Activated B cell treated with CpG ODN at 0.5 μM for 24 hours (primary cell): ENCODE data around the gene KLF16. TPM values are rescaled to one million over a fixed set of nuclear protein-coding genes. Genes with fewer than 3 reads are reported as not detected.

Experiments used
- ATAC-seq: fragments of 200-7000 bp; cut with Tn5 transposase; one replicate; pipeline ENCODE4 v1.10.0; 2021; ENCODE audit warnings: low read depth, mild to moderate bottlenecking, moderate library complexity
- CTCF ChIA-PET: fragments of 350-600 bp; sonication (Branson Sonifier 250); formaldehyde crosslinking; loops from one replicate; lab custom pipeline; 2021; ENCODE audit warnings: antibody characterized with exemption; lab: Charles Lee
- POLR2A ChIA-PET: fragments of 350-600 bp; sonication (Branson Sonifier 250); formaldehyde crosslinking; loops from one replicate; lab custom pipeline; 2021; ENCODE audit warnings: antibody characterized with exemption; lab: Charles Lee
- DNase-seq: peaks from one replicate; pipeline ENCODE4 v3.0.0; 2022
- H3K27ac Mint-ChIP-seq: one replicate; pipeline ENCODE4 v1.8.0; 2020; ENCODE audit warnings: mixed read lengths
- H3K27me3 Mint-ChIP-seq: one replicate; pipeline ENCODE4 v1.8.0; 2021; ENCODE audit warnings: mixed read lengths
- H3K36me3 Mint-ChIP-seq: one replicate; pipeline ENCODE4 v1.8.0; 2021; ENCODE audit warnings: low read depth, mixed read lengths
- H3K4me1 Mint-ChIP-seq: one replicate; pipeline ENCODE4 v1.8.0; 2021; ENCODE audit warnings: mixed read lengths
- H3K4me3 Mint-ChIP-seq: one replicate; pipeline ENCODE4 v1.8.0; 2020; ENCODE audit warnings: mild to moderate bottlenecking, mixed read lengths
- H3K9me3 Mint-ChIP-seq: one replicate; pipeline ENCODE4 v1.8.0; 2020; ENCODE audit warnings: mixed read lengths
- CTCF ChIP-seq: fragments of 200-600 bp; IDR thresholded peaks from one replicate; pipeline ENCODE4 v1.8.0; 2022; ENCODE audit warnings: antibody characterized with exemption, mild to moderate bottlenecking
- intact Hi-C: fragments of 100-400 bp; cut with micrococcal nuclease; formaldehyde crosslinking; loops from one replicate; pipeline ENCODE4 v1.15.1; 2024
- total RNA-seq: library from RNA; stranded (reverse); gene quantifications from 2 replicates; pipeline ENCODE4 v1.2.3, GENCODE V29; 2022

The KLF16 gene
- total RNA-seq, 1 donor from 2014 or later = 25.2 TPM

DNA sequence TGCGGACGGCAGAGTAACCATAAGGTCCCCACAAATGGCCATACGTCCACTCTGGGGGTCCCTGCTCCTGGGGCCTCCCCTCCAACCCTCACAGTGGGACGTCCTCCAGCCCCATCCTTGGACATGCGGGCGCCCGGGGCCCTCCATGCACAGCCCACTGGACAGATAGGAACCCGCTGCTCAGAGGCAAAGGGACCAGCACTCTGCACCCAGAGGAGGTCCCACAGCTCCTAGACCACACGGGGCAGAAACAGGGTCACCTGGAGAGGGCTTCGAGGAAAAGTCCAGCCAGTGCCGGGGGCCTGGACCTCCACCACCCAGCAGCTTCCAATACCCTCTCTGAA is 26.2 kb downstream of the KLF16 start:
- CTCF ChIA-PET = interaction anchor here (1.5 kb wide), 1 partner anchor 11 kb away, joined by 5 read pairs; no protein-coding TSS in a partner anchor
- H3K4me3 Mint-ChIP-seq = no peak overlapping the region
- ATAC-seq = no peak

DNA sequence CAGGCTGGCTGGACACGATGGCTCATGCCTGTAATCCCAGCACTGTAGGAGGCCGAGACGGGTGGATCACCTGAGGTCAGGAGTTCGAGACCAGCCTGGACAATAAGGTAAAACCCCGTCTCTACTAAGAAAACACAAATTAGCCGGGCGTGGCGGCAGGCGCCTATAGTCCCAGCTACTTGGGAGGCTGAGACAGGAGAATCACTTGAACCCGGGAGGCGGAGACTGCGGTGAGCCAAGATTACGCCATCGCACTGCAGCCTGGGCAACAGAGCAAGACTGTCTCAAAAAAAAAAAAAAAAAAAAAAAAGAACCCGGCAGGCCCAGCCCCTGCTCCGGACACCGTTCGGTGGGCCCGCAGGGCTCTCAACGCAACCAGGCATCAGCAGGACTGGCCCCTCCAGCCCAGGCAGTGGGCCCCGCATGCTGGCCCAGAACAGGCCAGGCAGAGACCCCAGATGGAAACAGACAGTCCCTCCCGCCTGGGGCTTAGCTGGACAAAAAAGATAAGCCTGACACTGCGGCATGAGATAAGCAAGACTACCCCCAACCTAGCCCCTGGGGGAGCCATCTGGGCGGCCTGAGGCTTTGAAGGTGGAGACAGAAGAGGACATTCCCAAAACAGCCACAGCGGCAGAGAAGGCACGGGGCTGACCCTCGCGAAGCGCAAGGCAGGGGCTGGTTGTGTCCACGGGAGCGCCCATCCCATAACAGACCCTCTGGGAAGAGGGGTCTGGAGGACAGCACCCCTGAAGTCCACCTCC is 26.7 kb downstream of the KLF16 start:
- no peak for TF ChIP-seq CTCF
- Mint-ChIP-seq H3K36me3 (peaks cover 16% of the 10 kb centered on the region), H3K4me1 (peaks cover 37% of the 10 kb centered on the region), H3K9me3 (no peaks in the 10 kb centered on the region), H3K27me3 (no peaks in the 10 kb centered on the region), H3K27ac (no peak overlapping the region), H3K4me3 (no peak overlapping the region)
- ATAC-seq (no peak), DNase-seq (no peak)
- CTCF ChIA-PET = interaction anchor here (1.5 to 1.8 kb wide), 2 partner anchors 10 to 11 kb away, joined by 5 to 7 read pairs; no protein-coding TSS in a partner anchor
- POLR2A ChIA-PET = interaction anchor here (0.5 kb wide), 1 partner anchor 185 kb away, joined by 3 read pairs; no protein-coding TSS in a partner anchor
- intact Hi-C loops = no loop called here

More for the DNA sequence above, 26.2 kb downstream of the KLF16 start:
- Mint-ChIP-seq H3K4me1 (peaks cover 43% of the 10 kb centered on the region), H3K27me3 (no peaks in the 10 kb centered on the region), H3K9me3 (no peaks in the 10 kb centered on the region), H3K27ac (no peak overlapping the region), H3K36me3 (peaks cover 14% of the 10 kb centered on the region)
- intact Hi-C loops = no loop called here
- DNase-seq = no peak
- TF ChIP-seq CTCF = no peak
- POLR2A ChIA-PET = interaction anchor here (0.9 to 1.0 kb wide), 2 partner anchors 12 to 20 kb away, joined by 4 to 6 read pairs; partner anchors contain the start of gene REXO1

DNA sequence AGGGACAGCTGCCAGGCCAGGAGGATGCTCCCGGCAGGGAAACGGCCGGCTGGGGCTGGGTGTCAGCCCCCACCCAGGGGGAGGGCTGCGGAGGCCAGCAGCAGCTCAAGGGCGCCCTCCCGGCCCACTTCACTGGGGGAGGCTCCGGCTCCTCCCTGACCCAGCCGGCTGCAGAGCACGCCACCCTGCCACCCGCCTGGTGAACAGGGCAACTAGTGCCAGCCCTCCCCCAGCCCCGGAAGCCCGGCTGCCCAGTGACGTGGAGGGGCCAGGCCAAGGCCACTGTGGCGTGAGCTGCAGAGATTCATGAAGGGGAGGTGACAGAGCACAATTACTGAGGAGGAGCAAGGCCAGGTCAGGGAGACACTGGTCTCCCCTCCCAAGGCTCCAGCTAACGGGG is 29.8 kb downstream of the KLF16 start:
- CTCF ChIA-PET = no interaction called here
- no peak overlapping the region for H3K27ac Mint-ChIP-seq
- DNase-seq (no peak), ATAC-seq (no peak)
- TF ChIP-seq CTCF = no peak
- H3K4me3 Mint-ChIP-seq = no peak overlapping the region
- H3K27me3 Mint-ChIP-seq = no peaks in the 10 kb centered on the region
- peaks cover 26% of the 10 kb centered on the region for H3K36me3 Mint-ChIP-seq
- POLR2A ChIA-PET = interaction anchor here (0.7 kb wide), 1 partner anchor 61 kb away, joined by 5 read pairs; no protein-coding TSS in a partner anchor
- no peaks in the 10 kb centered on the region for H3K9me3 Mint-ChIP-seq
- intact Hi-C loops = no loop called here
- H3K4me1 Mint-ChIP-seq = peaks cover 15% of the 10 kb centered on the region

GRCh38 chr19:1832046-1832663 is 31.2 kb downstream of the KLF16 start:
- CTCF ChIA-PET = no interaction called here
- Mint-ChIP-seq H3K4me3 (no peak overlapping the region), H3K4me1 (peaks cover 7% of the 10 kb centered on the region), H3K36me3 (peaks cover 26% of the 10 kb centered on the region), H3K9me3 (no peaks in the 10 kb centered on the region), H3K27me3 (no peaks in the 10 kb centered on the region), H3K27ac (no peak overlapping the region)
- POLR2A ChIA-PET = interaction anchor here (0.6 kb wide), 1 partner anchor 166 kb away, joined by 5 read pairs; no protein-coding TSS in a partner anchor
- intact Hi-C loops = no loop called here
- TF ChIP-seq CTCF = no peak
- DNase-seq = no peak
- no peak for ATAC-seq

DNA sequence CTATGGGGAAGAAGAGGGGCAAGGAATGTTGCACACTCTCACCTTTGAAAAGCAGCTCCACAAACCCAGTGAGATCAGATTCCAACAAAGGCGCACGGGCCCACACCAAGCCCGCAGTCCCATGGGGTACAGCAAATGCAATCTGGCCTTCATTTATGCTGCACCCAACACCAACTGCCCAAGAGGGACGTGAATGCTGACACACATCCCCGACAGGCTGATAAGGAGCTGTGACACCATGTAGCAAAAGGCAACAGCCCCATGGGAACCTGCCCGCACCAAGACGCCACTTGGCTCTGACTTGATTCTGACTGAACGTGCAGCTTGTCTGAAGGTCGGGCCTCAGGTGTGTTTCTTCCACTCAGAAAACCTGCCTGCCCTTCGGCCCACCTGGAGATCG is 32.4 kb downstream of the KLF16 start:
- H3K36me3 Mint-ChIP-seq = peaks cover 30% of the 10 kb centered on the region
- DNase-seq (no peak), ATAC-seq (no peak)
- TF ChIP-seq CTCF = no peak
- intact Hi-C loops = no loop called here
- H3K27ac Mint-ChIP-seq = no peak overlapping the region
- H3K4me3 Mint-ChIP-seq = no peak overlapping the region
- H3K4me1 Mint-ChIP-seq = peaks cover 6% of the 10 kb centered on the region
- CTCF ChIA-PET = no interaction called here
- H3K9me3 Mint-ChIP-seq = no peaks in the 10 kb centered on the region
- H3K27me3 Mint-ChIP-seq = no peaks in the 10 kb centered on the region
- POLR2A ChIA-PET = interaction anchor here (0.7 kb wide), 1 partner anchor 34 kb away, joined by 7 read pairs; no protein-coding TSS in a partner anchor
